HEK293 (cell line): ENCODE results near the gene PLBD2.

Source experiments
- CTCF ChIA-PET: fragments of 350-600 bp; formaldehyde crosslinking; extraction: SDS; loops from one replicate; lab custom pipeline; 2021; ENCODE audit warnings: antibody characterized with exemption; lab: Yijun Ruan, JAX
- POLR2A ChIA-PET: fragments of 300-600 bp; formaldehyde crosslinking; extraction: SDS; loops from one replicate; lab custom pipeline; 2020; ENCODE audit warnings: antibody characterized with exemption, inconsistent platforms; lab: Yijun Ruan, JAX
- H3K27ac ChIP-seq: fragments of 200-500 bp; sonication (Bioruptor generic); 2 replicates; pipeline ENCODE4 v1.5.1; 2014; ENCODE audit warnings: low read depth, low read length, control low read depth, inconsistent platforms; ENCODE audit errors: extremely low read depth
- H3K36me3 ChIP-seq, 2 experiments: fragments of 200-500 bp in 1 of 2; sonication (Bioruptor generic) in 1 of 2; 1 replicate in 1 of 2; 2 replicates in 1 of 2; pipeline ENCODE4 v1.5.1; 2014 to 2017; ENCODE audit warnings: inconsistent platforms in 2 of 2, low read length in 2 of 2; ENCODE audit not compliant: control insufficient read depth in 2 of 2, insufficient read depth in 1 of 2
- H3K4me1 ChIP-seq: fragments of 200-500 bp; sonication (Bioruptor generic); 2 replicates; pipeline ENCODE4 v1.5.1; 2014; ENCODE audit warnings: mild to moderate bottlenecking, low read length, inconsistent platforms; ENCODE audit not compliant: control insufficient read depth, insufficient read depth
- H3K4me3 ChIP-seq: 2 replicates; pipeline ENCODE4 v1.5.1; 2011; ENCODE audit warnings: low read depth, mild to moderate bottlenecking, control low read depth, low read length, moderate library complexity
- H3K9me3 ChIP-seq: fragments of 200-500 bp; sonication (Bioruptor generic); 2 replicates; pipeline ENCODE4 v1.5.1; 2014; ENCODE audit warnings: low read depth, low read length, inconsistent platforms; ENCODE audit not compliant: control insufficient read depth, insufficient read depth
- BCL6B ChIP-seq: fragments of 450-650 bp; formaldehyde crosslinking; IDR thresholded peaks from 2 replicates; pipeline ENCODE4 v1.5.1; 2017; ENCODE audit warnings: missing biosample characterization, missing genetic modification characterization
- HOXC10 ChIP-seq: sonication (generic); formaldehyde crosslinking; IDR thresholded peaks from 2 replicates; pipeline ENCODE4 v1.8.1; 2023; ENCODE audit warnings: mild to moderate bottlenecking, missing genetic modification reagents
- KLF10 ChIP-seq: fragments of 450-650 bp; IDR thresholded peaks from 2 replicates; pipeline ENCODE4 v1.5.1; 2018; ENCODE audit warnings: missing biosample characterization, mild to moderate bottlenecking, missing genetic modification characterization
- KLF17 ChIP-seq: fragments of 450-650 bp; formaldehyde crosslinking; IDR thresholded peaks from 2 replicates; pipeline ENCODE4 v1.5.1; 2016; ENCODE audit warnings: missing biosample characterization, missing genetic modification characterization
- OSR2 ChIP-seq: fragments of 450-650 bp; formaldehyde crosslinking; IDR thresholded peaks from 2 replicates; pipeline ENCODE4 v1.5.1; 2016; ENCODE audit warnings: missing biosample characterization, missing genetic modification characterization
- PRDM6 ChIP-seq: fragments of 450-650 bp; formaldehyde crosslinking; IDR thresholded peaks from 2 replicates; pipeline ENCODE4 v1.5.1; 2017; ENCODE audit warnings: missing biosample characterization, missing genetic modification characterization
- SP7 ChIP-seq: fragments of 450-650 bp; formaldehyde crosslinking; IDR thresholded peaks from 2 replicates; pipeline ENCODE4 v1.5.1; 2016; ENCODE audit warnings: missing biosample characterization, missing genetic modification characterization
- TSHZ1 ChIP-seq: fragments of 450-650 bp; formaldehyde crosslinking; IDR thresholded peaks from 2 replicates; pipeline ENCODE4 v1.5.1; 2016; ENCODE audit warnings: missing biosample characterization, missing genetic modification characterization, borderline replicate concordance
- ZBTB48 ChIP-seq: fragments of 450-650 bp; formaldehyde crosslinking; IDR thresholded peaks from 2 replicates; pipeline ENCODE4 v1.5.1; 2016; ENCODE audit warnings: missing biosample characterization, missing genetic modification characterization
- ZNF121 ChIP-seq: fragments of 450-650 bp; formaldehyde crosslinking; IDR thresholded peaks from 2 replicates; pipeline ENCODE4 v1.5.1; 2016; ENCODE audit warnings: missing biosample characterization, missing genetic modification characterization
- ZNF16 ChIP-seq: fragments of 450-650 bp; formaldehyde crosslinking; IDR thresholded peaks from 2 replicates; pipeline ENCODE4 v1.5.1; 2016; ENCODE audit warnings: low read depth, missing biosample characterization, missing genetic modification characterization
- ZNF174 ChIP-seq: fragments of 450-650 bp; formaldehyde crosslinking; IDR thresholded peaks from 2 replicates; pipeline ENCODE4 v1.5.0; 2017; ENCODE audit warnings: missing biosample characterization, mild to moderate bottlenecking, missing genetic modification characterization
- ZNF211 ChIP-seq: fragments of 450-650 bp; formaldehyde crosslinking; IDR thresholded peaks from 2 replicates; pipeline ENCODE4 v1.5.1; 2016; ENCODE audit warnings: low read depth, missing biosample characterization, missing genetic modification characterization
- ZNF37A ChIP-seq: fragments of 450-650 bp; IDR thresholded peaks from 2 replicates; pipeline ENCODE4 v1.5.1; 2018; ENCODE audit warnings: missing biosample characterization, missing genetic modification characterization
- ZNF398 ChIP-seq: fragments of 450-650 bp; formaldehyde crosslinking; IDR thresholded peaks from 2 replicates; pipeline ENCODE4 v1.5.1; 2017; ENCODE audit warnings: missing biosample characterization, missing genetic modification characterization
- ZNF473 ChIP-seq: fragments of 450-650 bp; formaldehyde crosslinking; IDR thresholded peaks from 2 replicates; pipeline ENCODE4 v1.5.1; 2017; ENCODE audit warnings: missing biosample characterization, missing genetic modification characterization
- ZNF555 ChIP-seq: fragments of 450-650 bp; formaldehyde crosslinking; conservative IDR thresholded peaks from 2 replicates; pipeline ENCODE4 v1.5.1; 2017; ENCODE audit warnings: missing biosample characterization, mild to moderate bottlenecking, missing genetic modification characterization, inconsistent platforms
- ZNF621 ChIP-seq: fragments of 450-650 bp; formaldehyde crosslinking; IDR thresholded peaks from 2 replicates; pipeline ENCODE4 v1.5.1; 2017; ENCODE audit warnings: missing biosample characterization, missing genetic modification characterization
- ZNF707 ChIP-seq: fragments of 450-650 bp; formaldehyde crosslinking; IDR thresholded peaks from 2 replicates; pipeline ENCODE4 v1.5.1; 2016; ENCODE audit warnings: missing biosample characterization, missing genetic modification characterization
- ZNF776 ChIP-seq: fragments of 450-650 bp; formaldehyde crosslinking; IDR thresholded peaks from 2 replicates; pipeline ENCODE4 v1.5.0; 2017; ENCODE audit warnings: missing biosample characterization, missing genetic modification characterization, borderline replicate concordance
- ZNF792 ChIP-seq: fragments of 450-650 bp; formaldehyde crosslinking; IDR thresholded peaks from 2 replicates; pipeline ENCODE4 v1.5.1; 2016; ENCODE audit warnings: missing biosample characterization, missing genetic modification characterization
- ZSCAN4 ChIP-seq: fragments of 450-650 bp; formaldehyde crosslinking; IDR thresholded peaks from 2 replicates; pipeline ENCODE4 v1.5.1; 2017; ENCODE audit warnings: missing biosample characterization, missing genetic modification characterization

The PLBD2 gene

GRCh38 chr12:113322343-113322742 is 36.0 kb upstream of the PLBD2 start:
- H3K27ac ChIP-seq, result no peak overlapping the region
- H3K4me3 ChIP-seq, result no peak overlapping the region
- H3K4me1 ChIP-seq, result no peaks in the 10 kb centered on the region
- ChIA-PET CTCF (interaction anchor here (0.7 kb wide), 1 partner anchor 63 kb away, joined by 3 read pairs; no protein-coding TSS in a partner anchor), POLR2A (interaction anchor here (1.2 to 1.6 kb wide), 2 partner anchors 10 to 13 kb away, joined by 4 to 5 read pairs; partner anchors contain the start of gene SLC8B1)
- peaks cover 0 to 23% of the 10 kb centered on the region in 2 experiments; a peak in 1 of 3 replicates for H3K36me3 ChIP-seq
- TF ChIP-seq ZNF776 (tag by site-specific recombination) (no peak), BCL6B (tag by site-specific recombination) (no peak), ZNF121 (no peak)
- TF ChIP-seq, all 188 proteins: peak for 0
- no peaks in the 10 kb centered on the region for H3K9me3 ChIP-seq

GRCh38 chr12:113325916-113326315 is 32.5 kb upstream of the PLBD2 start:
- ChIA-PET POLR2A (interaction anchor here (2.2 kb wide), 1 partner anchor 9 kb away, joined by 13 read pairs; the partner anchor contains the start of gene SLC8B1), CTCF (interaction anchor here (1.1 kb wide), 1 partner anchor 131 kb away, joined by 3 read pairs; no protein-coding TSS in a partner anchor)
- H3K4me1 ChIP-seq, result no peaks in the 10 kb centered on the region
- no peak overlapping the region for H3K4me3 ChIP-seq
- H3K27ac ChIP-seq, result no peak overlapping the region
- peaks cover 0 to 12% of the 10 kb centered on the region in 2 experiments; a peak in 1 of 3 replicates for H3K36me3 ChIP-seq
- no peaks in the 10 kb centered on the region for H3K9me3 ChIP-seq
- no peak for TF ChIP-seq HOXC10 (CRISPR knock-in tag)
- no peak for TF ChIP-seq ZNF707 (tag by site-specific recombination)
- TF ChIP-seq PRDM6 (tag by site-specific recombination), result no peak
- TF ChIP-seq OSR2 (tag by site-specific recombination), result no peak
- TF ChIP-seq ZNF792 (tag by site-specific recombination), result no peak
- no peak for TF ChIP-seq ZNF621 (tag by site-specific recombination)
- TF ChIP-seq ZSCAN4, result no peak
- no peak for TF ChIP-seq ZNF211 (tag by site-specific recombination)
- no peak for TF ChIP-seq ZNF16 (tag by site-specific recombination)
- no peak for TF ChIP-seq KLF17 (tag by site-specific recombination)
- TF ChIP-seq ZNF555 (tag by site-specific recombination), result no peak
- TF ChIP-seq ZNF37A, result no peak
- TF ChIP-seq ZNF473 (tag by site-specific recombination), result no peak
- no peak for TF ChIP-seq ZNF174 (tag by site-specific recombination)
- TF ChIP-seq KLF10 (tag by site-specific recombination), result no peak
- TF ChIP-seq ZBTB48 (tag by site-specific recombination), result no peak
- no peak for TF ChIP-seq SP7 (tag by site-specific recombination)
- TF ChIP-seq TSHZ1 (tag by site-specific recombination), result no peak
- TF ChIP-seq ZNF398 (tag by site-specific recombination), result no peak
